ENCODE results near the gene CTXND1.

GRCh38 chr15:80175436-80175835 is 76.6 kb downstream of the CTXND1 start:
- no peak for TF ChIP-seq CTCF (IDR thresholded peaks at IDR 0.05)
- TF ChIP-seq FOXP1 (CRISPR knock-in tag; IDR thresholded peaks at IDR 0.05; ENCODE audit: borderline replicate concordance), result no peak
- TF ChIP-seq ATF6 (CRISPR knock-in tag; IDR thresholded peaks at IDR 0.05), result no peak
- TF ChIP-seq TCF7 (CRISPR knock-in tag; IDR thresholded peaks at IDR 0.05; ENCODE audit: low read depth), result no peak
- TF ChIP-seq CREB1 (CRISPR knock-in tag; IDR thresholded peaks at IDR 0.05), result no peak
- no peak for TF ChIP-seq USF2 (CRISPR knock-in tag; IDR thresholded peaks at IDR 0.05)

Data from WTC11 (cell line).